ENCODE results near the gene HPRT1.

HPRT1 gene

GRCh38 chrX:134480061-134480460 lies 20.1 kb downstream of the HPRT1 start:
- no peak for DNase-seq

- no peak for DNase-seq
Observed at GRCh38 chrX:134481339-134481738, 21.4 kb downstream of the HPRT1 start.

- no peak for DNase-seq
Observed at GRCh38 chrX:134482371-134482770, 22.4 kb downstream of the HPRT1 start.

- peak; percentile 1 for DNase-seq
Observed at GRCh38 chrX:134484039-134484438, 24.1 kb downstream of the HPRT1 start.

GRCh38 chrX:134501941-134502340 lies 42.0 kb downstream of the HPRT1 start:
- no peak for DNase-seq

- no peak for DNase-seq
Observed at GRCh38 chrX:134502686-134503085, 42.7 kb downstream of the HPRT1 start.

GRCh38 chrX:134512566-134512965 lies 52.6 kb downstream of the HPRT1 start:
- DNase-seq = no peak

- DNase-seq = no peak
Observed at GRCh38 chrX:134513091-134513490, 53.1 kb downstream of the HPRT1 start.

- DNase-seq = peak; percentile 12
Observed at GRCh38 chrX:134520860-134521390, 61.0 kb downstream of the HPRT1 start.

- no peak for DNase-seq
Observed at GRCh38 chrX:134524181-134524580, 64.2 kb downstream of the HPRT1 start.

GRCh38 chrX:134525086-134525792 lies 65.3 kb downstream of the HPRT1 start:
- DNase-seq = no peak

GRCh38 chrX:134526399-134526798 lies 66.4 kb downstream of the HPRT1 start:
- DNase-seq = no peak

GRCh38 chrX:134528960-134529359 lies 69.0 kb downstream of the HPRT1 start:
- no peak for DNase-seq

- no peak for DNase-seq
Observed at GRCh38 chrX:134529481-134529880, 69.5 kb downstream of the HPRT1 start.

GRCh38 chrX:134530845-134531244 lies 70.9 kb downstream of the HPRT1 start:
- DNase-seq = no peak

GRCh38 chrX:134533352-134533751 lies 73.4 kb downstream of the HPRT1 start:
- DNase-seq = no peak

- DNase-seq = no peak
Observed at GRCh38 chrX:134533952-134534351, 74.0 kb downstream of the HPRT1 start.

- DNase-seq = no peak
Observed at GRCh38 chrX:134537179-134537955, 77.4 kb downstream of the HPRT1 start.

GRCh38 chrX:134538316-134538715 lies 78.4 kb downstream of the HPRT1 start:
- no peak for DNase-seq

- DNase-seq = no peak
Observed at GRCh38 chrX:134541906-134542305, 81.9 kb downstream of the HPRT1 start.

GRCh38 chrX:134542485-134542884 lies 82.5 kb downstream of the HPRT1 start:
- peak; percentile 74 for DNase-seq

GRCh38 chrX:134543288-134543687 lies 83.3 kb downstream of the HPRT1 start:
- DNase-seq = no peak

GRCh38 chrX:134544135-134544512 lies 84.2 kb downstream of the HPRT1 start:
- no peak for DNase-seq

- DNase-seq = no peak
Observed at GRCh38 chrX:134544513-134545151, 84.7 kb downstream of the HPRT1 start.

All from NCI-H1694 treated with DMSO at 0.1 percent for 48 hours (cell line).